GM23248 (cell line): ENCODE results near the gene ANOS1.

ENCODE experiments used
- EZH2 ChIP-seq: fragments of 200-600 bp; sonication (generic); IDR thresholded peaks from 2 replicates; pipeline ENCODE4 v1.6.1; 2018; ENCODE audit warnings: antibody characterized with exemption, mild to moderate bottlenecking; ENCODE audit not compliant: insufficient read depth, poor library complexity, severe bottlenecking
- EZH2phosphoT487 ChIP-seq: fragments of 200-600 bp; sonication (generic); IDR thresholded peaks from 2 replicates; pipeline ENCODE4 v1.6.1; 2018; ENCODE audit warnings: antibody characterized with exemption, moderate library complexity, mild to moderate bottlenecking, low read depth; ENCODE audit not compliant: insufficient read depth

DNA sequence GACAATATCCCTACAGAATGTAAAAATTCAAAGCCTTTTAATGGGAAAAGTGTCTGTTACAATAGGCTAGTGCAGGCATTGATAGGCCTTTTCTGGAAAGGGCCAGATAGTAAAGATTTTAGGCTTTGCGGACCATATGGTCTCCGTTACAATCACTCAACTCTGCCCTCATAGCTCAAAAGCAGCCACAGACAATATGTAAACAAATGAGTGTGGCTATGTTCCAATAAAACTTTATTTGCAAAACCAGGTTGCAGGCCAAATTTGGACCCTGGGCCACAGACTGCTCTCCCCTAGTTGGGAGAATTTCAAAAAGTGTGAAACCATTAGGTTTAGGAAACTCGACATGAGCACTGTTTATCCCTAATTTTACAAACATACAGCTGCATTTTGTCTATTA is 155.1 kb downstream of the ANOS1 start:
- TF ChIP-seq EZH2 (no peak), EZH2phosphoT487 (no peak)
